Superior temporal gyrus (tissue), 1 donor: ENCODE results near the gene DCUN1D4.
A peak's percentile ranks its signal among the peaks of the same experiment; 100 is the strongest.

Source experiments
- DNase-seq: peaks from one replicate; pipeline ENCODE4 v3.0.0-alpha.2; 2016; ENCODE audit errors: extremely low spot score

Gene DCUN1D4

GRCh38 chr4:51842554-51843308 is at the start of gene DCUN1D4:
DCUN1D4 (plus strand) TSS chr4:51843153; CDS start chr4:51843243, 90 bp downstream.
- DNase-seq, result peak; percentile 99

- DNase-seq, result no peak
These were observed 22.3 kb upstream of the DCUN1D4 start for GRCh38 chr4:51820443-51821234.

- DNase-seq, result no peak
These were observed 17.6 kb upstream of the DCUN1D4 start for GRCh38 chr4:51825341-51825740.

- no peak for DNase-seq
These were observed 12.7 kb upstream of the DCUN1D4 start for GRCh38 chr4:51830156-51830720.

GRCh38 chr4:51831133-51831532 is 11.8 kb upstream of the DCUN1D4 start:
- peak; percentile 80 for DNase-seq

GRCh38 chr4:51833236-51833635 is 9.7 kb upstream of the DCUN1D4 start:
- no peak for DNase-seq

GRCh38 chr4:51835079-51835478 is 7.9 kb upstream of the DCUN1D4 start:
- DNase-seq, result no peak

- DNase-seq, result no peak
These were observed 7.1 kb upstream of the DCUN1D4 start for GRCh38 chr4:51835855-51836254.

- DNase-seq, result no peak
These were observed 6.4 kb upstream of the DCUN1D4 start for GRCh38 chr4:51836549-51836948.

- DNase-seq, result no peak
These were observed 2.2 kb upstream of the DCUN1D4 start for GRCh38 chr4:51840781-51841180.

- peak; percentile 13 for DNase-seq
These were observed 793 bp upstream of the DCUN1D4 start for GRCh38 chr4:51842167-51842553.

GRCh38 chr4:51843309-51844152 is 578 bp downstream of the DCUN1D4 start:
- DNase-seq, result peak; percentile 28

- peak; percentile 97 for DNase-seq
These were observed 1.5 kb downstream of the DCUN1D4 start for GRCh38 chr4:51844153-51845054.

- no peak for DNase-seq
These were observed 2.1 kb downstream of the DCUN1D4 start for GRCh38 chr4:51845055-51845426.

GRCh38 chr4:51845711-51846110 is 2.8 kb downstream of the DCUN1D4 start:
- DNase-seq, result no peak

- no peak for DNase-seq
These were observed 6.5 kb downstream of the DCUN1D4 start for GRCh38 chr4:51849430-51849829.

- DNase-seq, result no peak
These were observed 7.3 kb downstream of the DCUN1D4 start for GRCh38 chr4:51850294-51850693.

- DNase-seq, result no peak
These were observed 8.4 kb downstream of the DCUN1D4 start for GRCh38 chr4:51851090-51851936.

GRCh38 chr4:51851937-51852290 is 9.0 kb downstream of the DCUN1D4 start:
- DNase-seq, result no peak
